ENCODE results near the gene MTO1. TPM values are rescaled to one million over a fixed set of nuclear protein-coding genes. Genes with fewer than 3 reads are reported as not detected.

Gene MTO1
- total and polyA plus RNA-seq, 2 experiments from 2014 or later: 27.7 to 36.7 TPM

GRCh38 chr6:73421534-73421933 lies 40.0 kb upstream of the MTO1 start:
- peaks cover under 1% of the 10 kb centered on the region; the same call in 1 of the 2 replicates for H3F3A ChIP-seq (replicated peaks; ENCODE audit: low read depth)
- H3K79me2 ChIP-seq (replicated peaks; ENCODE audit: insufficient read depth): no peaks in the 10 kb centered on the region
- H3K4me1 Mint-ChIP-seq: no peaks in the 10 kb centered on the region
- no peaks in the 10 kb centered on the region for H3K9me3 Mint-ChIP-seq
- TF ChIP-seq EZH2 (IDR thresholded peaks at IDR 0.05; ENCODE audit: low read depth, unreplicated experiment) (no peak), ETS1 (IDR thresholded peaks at IDR 0.05) (no peak), ZNF114 (CRISPR knock-in tag; IDR thresholded peaks at IDR 0.05) (no peak)
- no peaks in the 10 kb centered on the region for H3K4me1 ChIP-seq (ENCODE audit: insufficient read depth)
- H3K9me2 ChIP-seq (ENCODE audit: insufficient read depth): no peaks in the 10 kb centered on the region
- no peak overlapping the region for H2AFZ ChIP-seq
- peaks cover 13% of the 10 kb centered on the region; the same call in 2 of the 3 replicates for H3K36me3 Mint-ChIP-seq (ENCODE audit: low read depth)
- H3K4me2 ChIP-seq: no peak overlapping the region
- no peak for DNase-seq (ENCODE audit: low spot score)
- H3K4me3 ChIP-seq: no peak overlapping the region
- H4K20me1 ChIP-seq (replicated peaks; ENCODE audit: insufficient read depth): no peaks in the 10 kb centered on the region
- H3K27ac Mint-ChIP-seq: no peak overlapping the region
- peaks cover 8% of the 10 kb centered on the region; the same call in 1 of the 2 replicates for H3K36me3 ChIP-seq (ENCODE audit: insufficient read depth)
- H3K4me3 Mint-ChIP-seq: no peak overlapping the region
- H3K27ac ChIP-seq (ENCODE audit: low read depth): no peak overlapping the region
- H3K27me3 ChIP-seq (ENCODE audit: insufficient read depth): no peaks in the 10 kb centered on the region
- no peak for ATAC-seq
- H3K27me3 Mint-ChIP-seq (ENCODE audit: insufficient read depth, low read depth, poor library complexity): no peaks in the 10 kb centered on the region

GRCh38 chr6:73435236-73435635 lies 26.3 kb upstream of the MTO1 start:
- H3K27ac ChIP-seq (ENCODE audit: low read depth): no peak overlapping the region
- ATAC-seq (no peak), DNase-seq (ENCODE audit: low spot score) (no peak)
- peaks cover 4% of the 10 kb centered on the region; the same call in 1 of the 2 replicates for H4K20me1 ChIP-seq (replicated peaks; ENCODE audit: insufficient read depth)
- no peaks in the 10 kb centered on the region for H3K9me2 ChIP-seq (ENCODE audit: insufficient read depth)
- no peak for TF ChIP-seq NANOG (IDR thresholded peaks at IDR 0.05; ENCODE audit: borderline replicate concordance)
- no peak for TF ChIP-seq REST (IDR thresholded peaks at IDR 0.05; ENCODE audit: unreplicated experiment)
- no peak for TF ChIP-seq POLR2AphosphoS5 (IDR thresholded peaks at IDR 0.05; ENCODE audit: low read depth)
- no peak for TF ChIP-seq EZH2 (IDR thresholded peaks at IDR 0.05; ENCODE audit: low read depth, unreplicated experiment)
- TF ChIP-seq ETS1 (IDR thresholded peaks at IDR 0.05): no peak
- no peak for TF ChIP-seq ZNF331 (CRISPR knock-in tag; IDR thresholded peaks at IDR 0.05; ENCODE audit: low read depth)
- no peak for TF ChIP-seq JUNB (IDR thresholded peaks at IDR 0.05; ENCODE audit: unreplicated experiment)
- no peak for TF ChIP-seq CTCF (conservative IDR thresholded peaks at IDR 0.05; ENCODE audit: low read depth in 2 of 2)
- no peak for TF ChIP-seq STAT1 (IDR thresholded peaks at IDR 0.05; ENCODE audit: unreplicated experiment)
- TF ChIP-seq EZH2phosphoT487 (IDR thresholded peaks at IDR 0.05; ENCODE audit: unreplicated experiment): no peak
- H3F3A ChIP-seq (replicated peaks; ENCODE audit: low read depth): no peaks in the 10 kb centered on the region
- no peak overlapping the region for H3K4me2 ChIP-seq
- no peak overlapping the region for H3K4me3 Mint-ChIP-seq
- H3K27me3 Mint-ChIP-seq (ENCODE audit: insufficient read depth, low read depth, poor library complexity): no peaks in the 10 kb centered on the region
- H3K4me3 ChIP-seq: no peak overlapping the region
- H3K9me3 Mint-ChIP-seq: no peaks in the 10 kb centered on the region
- H3K36me3 ChIP-seq (ENCODE audit: insufficient read depth): peaks cover 16% of the 10 kb centered on the region; the same call in 1 of the 2 replicates
- no peak overlapping the region for H2AFZ ChIP-seq
- H3K79me2 ChIP-seq (replicated peaks; ENCODE audit: insufficient read depth): no peaks in the 10 kb centered on the region
- H3K4me1 Mint-ChIP-seq: no peaks in the 10 kb centered on the region
- no peak overlapping the region for H3K27ac Mint-ChIP-seq
- H3K4me1 ChIP-seq (ENCODE audit: insufficient read depth): no peaks in the 10 kb centered on the region
- no peaks in the 10 kb centered on the region for H3K36me3 Mint-ChIP-seq (ENCODE audit: low read depth)
- H3K27me3 ChIP-seq (ENCODE audit: insufficient read depth): no peaks in the 10 kb centered on the region
